NT2/D1 (cell line): ENCODE data around the gene LVRN.

Source experiments
- DNase-seq: peaks from one replicate; pipeline ENCODE4 v3.0.0-alpha.2; 2011; ENCODE audit warnings: low read depth, low spot score
- H3K27me3 ChIP-seq: 2 replicates; pipeline ENCODE4 v1.6.0; 2011; ENCODE audit warnings: mild to moderate bottlenecking; ENCODE audit not compliant: insufficient read length, insufficient read depth
- H3K36me3 ChIP-seq: 2 replicates; pipeline ENCODE4 v1.6.1; 2011; ENCODE audit warnings: mild to moderate bottlenecking, low read length, mixed read lengths; ENCODE audit not compliant: insufficient read depth, insufficient read length
- H3K4me1 ChIP-seq: 2 replicates; pipeline ENCODE4 v1.5.1; 2011; ENCODE audit not compliant: insufficient read depth, insufficient read length
- H3K4me3 ChIP-seq: 2 replicates; pipeline ENCODE4 v1.5.1; 2011; ENCODE audit warnings: low read depth; ENCODE audit not compliant: insufficient read length
- H3K9ac ChIP-seq: 2 replicates; pipeline ENCODE4 v1.6.0; 2011; ENCODE audit warnings: low read depth; ENCODE audit not compliant: insufficient read length
- H3K9me3 ChIP-seq: 2 replicates; pipeline ENCODE4 v1.5.1; 2011; ENCODE audit warnings: mild to moderate bottlenecking, low read length; ENCODE audit not compliant: insufficient read depth
- SUZ12 ChIP-seq: IDR thresholded peaks from 2 replicates; pipeline ENCODE4 v1.6.1; 2011; ENCODE audit not compliant: insufficient read length, insufficient read depth; ENCODE audit errors: extremely low read depth
- YY1 ChIP-seq: IDR thresholded peaks from 2 replicates; pipeline ENCODE4 v1.6.1; 2011; ENCODE audit not compliant: insufficient read length, insufficient read depth
- ZNF274 ChIP-seq: IDR thresholded peaks from 2 replicates; pipeline ENCODE4 v1.6.1; 2011; ENCODE audit warnings: mild to moderate bottlenecking, low read depth, low read length

LVRN gene

DNA sequence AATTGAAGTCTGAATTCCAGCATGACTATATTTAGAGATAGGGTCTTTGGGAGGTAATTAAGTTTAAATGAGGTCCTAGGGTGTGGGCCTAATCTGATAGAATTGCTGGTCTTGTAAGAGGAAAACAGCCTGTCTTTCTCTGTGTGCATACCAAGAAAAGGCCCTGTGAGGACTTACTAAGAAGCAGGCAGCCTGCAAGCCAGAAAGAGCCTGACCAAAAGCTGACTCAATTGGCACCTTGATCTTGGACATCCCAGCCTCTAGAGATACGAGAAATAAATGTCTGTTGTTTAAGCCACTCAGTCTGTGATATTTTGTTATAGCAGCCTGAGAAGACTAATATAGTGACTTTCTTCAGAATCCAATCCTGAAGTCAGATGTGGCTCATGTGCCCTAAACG lies 84.5 kb downstream of the LVRN start:
- Histone ChIP-seq H3K27me3 (no peaks in the 10 kb centered on the region), H3K36me3 (no peaks in the 10 kb centered on the region), H3K9me3 (no peaks in the 10 kb centered on the region), H3K4me1 (no peaks in the 10 kb centered on the region), H3K4me3 (no peak overlapping the region), H3K9ac (no peak overlapping the region)
- no peak for DNase-seq
- TF ChIP-seq YY1 (no peak), ZNF274 (no peak), SUZ12 (no peak)

- Histone ChIP-seq H3K27me3 (no peaks in the 10 kb centered on the region), H3K9ac (no peak overlapping the region), H3K4me3 (no peak overlapping the region), H3K36me3 (no peaks in the 10 kb centered on the region), H3K4me1 (no peaks in the 10 kb centered on the region), H3K9me3 (no peaks in the 10 kb centered on the region)
- TF ChIP-seq ZNF274 = no peak
- TF ChIP-seq SUZ12 = no peak
- no peak for TF ChIP-seq YY1
- no peak for DNase-seq
Observed at GRCh38 chr5:116058346-116058936, 96.2 kb downstream of the LVRN start.

GRCh38 chr5:116062352-116062751 lies 100.1 kb downstream of the LVRN start:
- Histone ChIP-seq H3K4me3 (no peak overlapping the region), H3K36me3 (no peaks in the 10 kb centered on the region), H3K9ac (no peak overlapping the region), H3K4me1 (no peaks in the 10 kb centered on the region), H3K9me3 (no peaks in the 10 kb centered on the region), H3K27me3 (no peaks in the 10 kb centered on the region)
- DNase-seq = no peak
- TF ChIP-seq ZNF274 (no peak), YY1 (no peak), SUZ12 (no peak)

GRCh38 chr5:116063950-116064349 lies 101.7 kb downstream of the LVRN start:
- no peaks in the 10 kb centered on the region for H3K9me3 ChIP-seq
- no peak for DNase-seq
- H3K4me1 ChIP-seq = no peaks in the 10 kb centered on the region
- H3K4me3 ChIP-seq = no peak overlapping the region
- TF ChIP-seq SUZ12 (no peak), YY1 (no peak), ZNF274 (no peak)
- no peaks in the 10 kb centered on the region for H3K36me3 ChIP-seq
- H3K27me3 ChIP-seq = no peaks in the 10 kb centered on the region
- no peak overlapping the region for H3K9ac ChIP-seq

- Histone ChIP-seq H3K9ac (no peak overlapping the region), H3K4me3 (no peak overlapping the region), H3K36me3 (no peaks in the 10 kb centered on the region), H3K9me3 (no peaks in the 10 kb centered on the region), H3K4me1 (no peaks in the 10 kb centered on the region), H3K27me3 (no peaks in the 10 kb centered on the region)
- DNase-seq = no peak
- no peak for TF ChIP-seq ZNF274
- TF ChIP-seq YY1 = no peak
- no peak for TF ChIP-seq SUZ12
Observed at GRCh38 chr5:116068028-116068632, 105.9 kb downstream of the LVRN start.

DNA sequence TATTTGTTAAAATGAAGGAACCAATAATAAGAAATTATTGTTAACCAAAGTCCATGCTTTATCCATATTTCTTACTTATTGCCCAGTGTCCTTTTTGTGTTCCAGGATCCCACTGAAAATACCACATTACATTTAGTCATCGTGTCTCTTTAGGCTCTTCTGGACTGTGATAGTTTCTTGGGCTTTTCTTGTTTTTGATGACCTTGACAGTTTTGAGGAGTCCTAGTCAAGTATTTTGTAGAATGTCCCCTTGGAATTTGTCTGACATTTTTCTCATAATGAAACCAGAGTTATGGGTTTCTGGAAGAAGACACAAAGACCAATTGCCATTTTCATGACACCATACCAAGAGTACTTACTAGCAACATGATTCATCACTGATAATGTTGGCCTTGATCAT lies 108.9 kb downstream of the LVRN start:
- no peak overlapping the region for H3K4me3 ChIP-seq

GRCh38 chr5:116075191-116075831 lies 113.0 kb downstream of the LVRN start:
- no peaks in the 10 kb centered on the region for H3K36me3 ChIP-seq
- TF ChIP-seq ZNF274 (no peak), SUZ12 (no peak), YY1 (no peak)
- DNase-seq = no peak
- H3K9ac ChIP-seq = no peak overlapping the region
- no peaks in the 10 kb centered on the region for H3K4me1 ChIP-seq
- no peaks in the 10 kb centered on the region for H3K27me3 ChIP-seq
- H3K4me3 ChIP-seq = no peak overlapping the region
- no peaks in the 10 kb centered on the region for H3K9me3 ChIP-seq

More for the DNA sequence above, 108.9 kb downstream of the LVRN start:
- no peak for TF ChIP-seq YY1
- no peak for TF ChIP-seq SUZ12
- TF ChIP-seq ZNF274 = no peak
- Histone ChIP-seq H3K27me3 (no peaks in the 10 kb centered on the region), H3K36me3 (no peaks in the 10 kb centered on the region), H3K9ac (no peak overlapping the region), H3K4me1 (no peaks in the 10 kb centered on the region), H3K9me3 (no peaks in the 10 kb centered on the region)
- no peak for DNase-seq
